KOPT-K1 (cell line): ENCODE measurements around the gene KCNMB4.

ENCODE experiments used
- H3K27ac ChIP-seq: fragments of 200-600 bp; sonication (generic); 2 replicates; pipeline ENCODE4 v1.5.1; 2016; ENCODE audit warnings: antibody characterized with exemption, mild to moderate bottlenecking, low read depth, low read length; ENCODE audit not compliant: poor library complexity, severe bottlenecking
- H3K36me3 ChIP-seq: fragments of 200-600 bp; sonication (generic); 2 replicates; pipeline ENCODE4 v1.5.1; 2017; ENCODE audit warnings: antibody characterized with exemption, mild to moderate bottlenecking, low read length, moderate library complexity; ENCODE audit not compliant: insufficient read depth
- H3K9me3 ChIP-seq: fragments of 200-600 bp; sonication (generic); 2 replicates; pipeline ENCODE4 v1.5.1; 2017; ENCODE audit warnings: antibody characterized with exemption, low read length, mild to moderate bottlenecking; ENCODE audit not compliant: insufficient read depth, poor library complexity, severe bottlenecking

Gene KCNMB4

GRCh38 chr12:70399311-70399710 is 33.2 kb downstream of the KCNMB4 start:
- Histone ChIP-seq H3K9me3 (no peaks in the 10 kb centered on the region), H3K27ac (no peak overlapping the region), H3K36me3 (0 out of 2 replicates have a peak, but pooled peaks cover 5% of the 10 kb centered on the region)

DNA sequence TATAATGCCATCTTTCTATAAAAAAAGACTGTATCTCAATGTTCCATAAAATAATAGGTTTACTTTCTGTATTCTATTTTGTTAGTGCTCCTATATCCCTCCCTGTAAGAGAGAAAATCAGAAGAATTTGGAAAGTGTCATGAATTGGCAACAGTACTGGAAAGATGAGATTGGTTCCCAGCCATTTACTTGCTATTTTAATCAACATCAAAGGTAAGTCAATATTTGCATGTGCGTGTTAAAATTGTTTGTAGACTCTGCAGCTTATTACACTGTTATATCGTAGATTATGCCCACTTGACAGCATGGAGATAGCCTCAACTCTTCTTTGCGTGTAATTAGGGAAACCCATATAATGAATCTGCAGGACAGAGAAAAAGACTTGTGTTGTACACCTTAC is 34.0 kb downstream of the KCNMB4 start:
- Histone ChIP-seq H3K27ac (no peak overlapping the region), H3K36me3 (0 out of 2 replicates have a peak, but pooled peaks cover 5% of the 10 kb centered on the region), H3K9me3 (no peaks in the 10 kb centered on the region)

GRCh38 chr12:70402597-70402996 is 36.5 kb downstream of the KCNMB4 start:
- Histone ChIP-seq H3K9me3 (no peaks in the 10 kb centered on the region), H3K36me3 (0 out of 2 replicates have a peak, but pooled peaks cover 5% of the 10 kb centered on the region), H3K27ac (no peak overlapping the region)

GRCh38 chr12:70403826-70404225 is 37.7 kb downstream of the KCNMB4 start:
- Histone ChIP-seq H3K36me3 (0 out of 2 replicates have a peak, but pooled peaks cover 5% of the 10 kb centered on the region), H3K27ac (no peak overlapping the region)

GRCh38 chr12:70408004-70408790 is 42.1 kb downstream of the KCNMB4 start:
- H3K36me3 ChIP-seq: no peaks in the 10 kb centered on the region
- no peak overlapping the region for H3K27ac ChIP-seq
- no peaks in the 10 kb centered on the region for H3K9me3 ChIP-seq

More at GRCh38 chr12:70403826-70404225, 37.7 kb downstream of the KCNMB4 start:
- H3K9me3 ChIP-seq: no peaks in the 10 kb centered on the region

- Histone ChIP-seq H3K9me3 (no peaks in the 10 kb centered on the region), H3K36me3 (no peaks in the 10 kb centered on the region), H3K27ac (no peak overlapping the region)
Measured at GRCh38 chr12:70415987-70416386, 49.9 kb downstream of the KCNMB4 start.

DNA sequence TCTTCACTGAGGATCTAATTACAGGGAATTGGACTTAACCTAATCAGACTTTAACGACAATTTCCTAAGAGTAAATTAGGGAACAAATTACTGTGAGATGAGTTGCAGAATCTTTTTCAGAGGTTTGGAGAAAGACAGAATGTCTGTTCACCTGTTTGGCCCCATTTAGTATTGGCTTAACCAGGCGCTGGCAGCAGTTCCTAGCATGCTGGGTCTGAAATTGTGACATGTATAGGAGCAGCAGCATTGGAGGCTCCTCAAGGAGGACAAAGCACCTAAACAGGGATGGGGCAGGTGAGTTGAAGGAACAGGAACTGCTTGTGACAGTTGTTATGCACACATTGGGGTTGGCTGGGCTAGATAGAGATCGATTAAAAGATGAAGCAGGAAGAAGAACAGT is 51.0 kb downstream of the KCNMB4 start:
- Histone ChIP-seq H3K36me3 (no peaks in the 10 kb centered on the region), H3K9me3 (no peaks in the 10 kb centered on the region), H3K27ac (no peak overlapping the region)

GRCh38 chr12:70418101-70418500 is 52.0 kb downstream of the KCNMB4 start:
- no peaks in the 10 kb centered on the region for H3K36me3 ChIP-seq
- H3K9me3 ChIP-seq: no peaks in the 10 kb centered on the region
- H3K27ac ChIP-seq: no peak overlapping the region

DNA sequence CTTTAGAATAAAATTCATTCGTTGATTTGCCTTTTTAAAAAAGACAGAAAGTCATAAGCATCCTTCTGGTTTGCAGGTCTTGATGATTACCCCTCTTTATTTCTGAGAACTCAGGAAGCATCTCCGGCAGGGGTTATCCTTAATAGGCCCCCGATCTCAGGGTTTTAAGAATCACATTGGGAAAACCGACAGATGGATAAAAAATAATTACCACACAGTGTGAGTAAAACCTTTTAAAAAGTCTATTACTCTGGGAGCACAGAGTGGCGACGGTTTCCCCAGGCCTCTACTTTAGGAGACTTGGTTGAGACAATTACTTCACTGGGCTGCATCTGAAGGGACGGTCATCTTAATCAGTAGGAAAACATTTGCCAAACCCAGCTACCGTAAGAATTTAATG is 56.5 kb downstream of the KCNMB4 start:
- Histone ChIP-seq H3K27ac (no peak overlapping the region), H3K36me3 (no peaks in the 10 kb centered on the region), H3K9me3 (no peaks in the 10 kb centered on the region)

DNA sequence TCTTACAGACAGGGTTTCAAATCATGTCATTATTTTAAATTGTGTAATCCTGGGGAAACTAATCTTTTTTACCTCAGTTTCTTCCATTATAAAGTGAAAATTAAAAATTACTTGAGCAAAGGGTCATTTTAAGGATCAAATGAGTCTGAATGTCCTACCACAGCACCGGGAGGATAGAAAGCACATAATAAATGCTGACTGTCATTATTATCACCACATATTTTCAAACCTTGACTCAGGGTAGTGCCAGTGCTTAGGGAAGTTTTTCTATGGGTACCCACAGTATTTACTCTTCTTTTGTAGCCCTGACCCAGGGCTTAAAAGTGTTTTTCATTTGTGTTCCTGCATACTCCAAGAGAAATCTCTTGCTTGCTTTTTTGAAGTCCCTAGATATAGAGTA is 60.5 kb downstream of the KCNMB4 start:
- Histone ChIP-seq H3K27ac (no peak overlapping the region), H3K9me3 (no peaks in the 10 kb centered on the region), H3K36me3 (no peaks in the 10 kb centered on the region)

- no peak overlapping the region for H3K27ac ChIP-seq
- H3K9me3 ChIP-seq: no peaks in the 10 kb centered on the region
- no peaks in the 10 kb centered on the region for H3K36me3 ChIP-seq
Measured at GRCh38 chr12:70427611-70428010, 61.5 kb downstream of the KCNMB4 start.

DNA sequence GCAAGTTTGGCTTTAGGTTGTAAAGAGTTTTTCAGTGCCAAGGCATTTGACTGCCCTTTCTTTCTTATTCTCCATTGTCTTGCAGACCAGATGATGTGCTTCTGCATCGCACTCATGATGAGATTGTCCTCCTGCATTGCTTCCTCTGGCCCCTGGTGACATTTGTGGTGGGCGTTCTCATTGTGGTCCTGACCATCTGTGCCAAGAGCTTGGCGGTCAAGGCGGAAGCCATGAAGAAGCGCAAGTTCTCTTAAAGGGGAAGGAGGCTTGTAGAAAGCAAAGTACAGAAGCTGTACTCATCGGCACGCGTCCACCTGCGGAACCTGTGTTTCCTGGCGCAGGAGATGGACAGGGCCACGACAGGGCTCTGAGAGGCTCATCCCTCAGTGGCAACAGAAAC is 64.3 kb downstream of the KCNMB4 start:
- Histone ChIP-seq H3K9me3 (peaks cover 5% of the 10 kb centered on the region), H3K36me3 (no peaks in the 10 kb centered on the region), H3K27ac (no peak overlapping the region)

- peaks cover 5% of the 10 kb centered on the region for H3K9me3 ChIP-seq
- no peaks in the 10 kb centered on the region for H3K36me3 ChIP-seq
Measured at GRCh38 chr12:70436836-70437235, 70.7 kb downstream of the KCNMB4 start.

GRCh38 chr12:70443062-70443673 is 77.1 kb downstream of the KCNMB4 start:
- H3K27ac ChIP-seq: no peak overlapping the region
- H3K9me3 ChIP-seq: no peaks in the 10 kb centered on the region
- no peaks in the 10 kb centered on the region for H3K36me3 ChIP-seq

More at GRCh38 chr12:70436836-70437235, 70.7 kb downstream of the KCNMB4 start:
- H3K27ac ChIP-seq: no peak overlapping the region

DNA sequence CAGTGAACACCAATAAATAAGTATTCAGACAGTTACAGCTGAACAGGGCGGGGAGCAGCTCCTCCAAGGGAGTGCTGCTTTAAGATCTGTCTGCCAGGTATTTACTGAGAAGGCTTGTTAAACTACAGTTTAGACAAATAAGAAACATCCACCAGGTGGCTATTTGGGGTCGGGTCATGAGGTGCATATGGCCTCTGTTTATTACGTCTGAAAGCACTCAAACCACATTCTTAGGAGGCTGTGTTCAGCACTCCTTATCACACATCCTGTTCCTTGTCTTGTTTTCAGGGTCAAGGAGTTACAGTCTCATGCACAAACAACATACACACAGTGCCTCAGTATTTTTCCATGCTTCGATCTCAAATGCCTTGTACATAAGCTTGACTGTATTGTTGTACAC is 78.8 kb downstream of the KCNMB4 start:
- peaks cover 11% of the 10 kb centered on the region for H3K9me3 ChIP-seq
- no peak overlapping the region for H3K27ac ChIP-seq
- no peaks in the 10 kb centered on the region for H3K36me3 ChIP-seq

GRCh38 chr12:70448371-70448770 is 82.3 kb downstream of the KCNMB4 start:
- Histone ChIP-seq H3K27ac (no peak overlapping the region), H3K36me3 (no peaks in the 10 kb centered on the region), H3K9me3 (peaks cover 21% of the 10 kb centered on the region)
